PC-9 (cell line): Measurements from ENCODE around the gene ZNF219.

ENCODE experiments used
- EZH2 ChIP-seq: fragments of 200-600 bp; sonication (generic); IDR thresholded peaks from 2 replicates; pipeline ENCODE4 v1.8.0; 2017; ENCODE audit warnings: antibody characterized with exemption, low read depth
- TF ChIP-seq, protein P1 (sequence below): fragments of 200-600 bp; sonication (generic); conservative IDR thresholded peaks from 2 replicates; pipeline ENCODE4 v1.6.1; 2017; ENCODE audit warnings: mixed run types, antibody characterized with exemption, mild to moderate bottlenecking, moderate library complexity

DNA sequence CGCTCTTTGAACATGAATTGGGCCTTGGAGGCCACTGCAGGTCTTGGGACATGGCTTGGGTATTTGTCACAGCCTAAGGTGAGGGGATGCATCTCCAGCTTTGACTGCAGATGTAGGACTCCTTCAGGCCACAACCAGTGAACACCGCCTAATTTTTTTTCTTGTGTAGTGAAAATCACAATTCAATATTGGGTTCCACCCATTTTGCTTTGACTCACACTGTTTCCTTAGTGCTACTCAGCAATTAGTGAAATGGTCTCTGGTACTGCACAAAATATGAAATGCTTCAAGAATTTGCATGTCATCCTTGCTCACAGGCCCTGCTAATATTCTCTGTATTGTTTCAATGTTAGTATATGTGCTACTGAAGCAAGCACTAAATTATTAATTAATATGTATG lies 14.9 kb upstream of the ZNF219 start:
- TF ChIP-seq, protein P1, sequence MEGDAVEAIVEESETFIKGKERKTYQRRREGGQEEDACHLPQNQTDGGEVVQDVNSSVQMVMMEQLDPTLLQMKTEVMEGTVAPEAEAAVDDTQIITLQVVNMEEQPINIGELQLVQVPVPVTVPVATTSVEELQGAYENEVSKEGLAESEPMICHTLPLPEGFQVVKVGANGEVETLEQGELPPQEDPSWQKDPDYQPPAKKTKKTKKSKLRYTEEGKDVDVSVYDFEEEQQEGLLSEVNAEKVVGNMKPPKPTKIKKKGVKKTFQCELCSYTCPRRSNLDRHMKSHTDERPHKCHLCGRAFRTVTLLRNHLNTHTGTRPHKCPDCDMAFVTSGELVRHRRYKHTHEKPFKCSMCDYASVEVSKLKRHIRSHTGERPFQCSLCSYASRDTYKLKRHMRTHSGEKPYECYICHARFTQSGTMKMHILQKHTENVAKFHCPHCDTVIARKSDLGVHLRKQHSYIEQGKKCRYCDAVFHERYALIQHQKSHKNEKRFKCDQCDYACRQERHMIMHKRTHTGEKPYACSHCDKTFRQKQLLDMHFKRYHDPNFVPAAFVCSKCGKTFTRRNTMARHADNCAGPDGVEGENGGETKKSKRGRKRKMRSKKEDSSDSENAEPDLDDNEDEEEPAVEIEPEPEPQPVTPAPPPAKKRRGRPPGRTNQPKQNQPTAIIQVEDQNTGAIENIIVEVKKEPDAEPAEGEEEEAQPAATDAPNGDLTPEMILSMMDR = no peak
- no peak for TF ChIP-seq EZH2
